ENCODE measurements around the gene MAP2. TPM values are rescaled to one million over a fixed set of nuclear protein-coding genes. Genes with fewer than 3 reads are reported as not detected.

MAP2 gene
- total and polyA plus RNA-seq, 10 of the 15 experiments (the other 5 are each of a cell fraction or from before 2014, with no cell fraction given), result 0.01 TPM; not detected in 9

DNA sequence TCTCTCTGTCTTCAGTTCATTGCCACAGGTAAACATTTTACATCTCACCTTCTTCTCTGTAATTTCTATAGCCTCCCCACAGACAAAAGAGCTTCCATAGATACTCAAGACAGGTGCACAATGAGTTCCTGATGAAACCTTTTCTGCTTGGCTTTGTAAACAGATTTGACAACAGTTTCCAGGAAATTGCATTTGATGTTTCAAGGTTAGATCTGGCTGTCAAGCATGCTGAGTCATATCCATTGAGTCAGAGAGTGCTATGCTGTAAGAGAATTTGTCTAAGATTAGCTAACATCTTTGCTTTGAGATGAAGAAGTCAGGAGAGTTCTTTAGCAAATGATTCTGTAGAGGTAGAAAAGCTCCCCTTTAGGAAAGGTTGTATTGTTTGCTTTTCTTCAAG, 40.6 kb upstream of the MAP2 start:
- ChIA-PET CTCF (no interaction called here), POLR2A (no interaction called here), RAD21 (ENCODE audit: unreplicated experiment) (no interaction called here), SMC1A (ENCODE audit: uncharacterized antibody, unreplicated experiment) (interaction anchor here (0.7 kb wide), 1 partner anchor 14 kb away, joined by 3 read pairs; no protein-coding TSS in a partner anchor)
- no TSS peak for BruUV-seq (replicated peaks)
- no peak overlapping the region for H3K27ac ChIP-seq (ENCODE audit: control insufficient read depth, insufficient read depth)
- no peak overlapping the region for H3K4me2 ChIP-seq (ENCODE audit: control insufficient read depth, insufficient read depth)
- no peak overlapping the region for H3K4me3 ChIP-seq
- no peak overlapping the region for H2AFZ ChIP-seq (ENCODE audit: control insufficient read depth, low read depth, low read length)
- intact Hi-C loops (cut with micrococcal nuclease; ENCODE audit: unreplicated experiment) (no loop called here), in situ Hi-C loops (cut with MboI) (no loop called here)
- TF ChIP-seq SPI1 (IDR thresholded peaks at IDR 0.05; ENCODE audit: borderline replicate concordance, insufficient read depth, low read depth, low read length), result no peak
- TF ChIP-seq RAD51 (IDR thresholded peaks at IDR 0.05), result no peak
- TF ChIP-seq GABPA (IDR thresholded peaks at IDR 0.05; ENCODE audit: low read depth), result no peak
- TF ChIP-seq, protein P1, sequence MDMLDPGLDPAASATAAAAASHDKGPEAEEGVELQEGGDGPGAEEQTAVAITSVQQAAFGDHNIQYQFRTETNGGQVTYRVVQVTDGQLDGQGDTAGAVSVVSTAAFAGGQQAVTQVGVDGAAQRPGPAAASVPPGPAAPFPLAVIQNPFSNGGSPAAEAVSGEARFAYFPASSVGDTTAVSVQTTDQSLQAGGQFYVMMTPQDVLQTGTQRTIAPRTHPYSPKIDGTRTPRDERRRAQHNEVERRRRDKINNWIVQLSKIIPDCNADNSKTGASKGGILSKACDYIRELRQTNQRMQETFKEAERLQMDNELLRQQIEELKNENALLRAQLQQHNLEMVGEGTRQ (IDR thresholded peaks at IDR 0.05; ENCODE audit: borderline replicate concordance, low read depth, low read length), result no peak
- no peak for TF ChIP-seq IRF4 (IDR thresholded peaks at IDR 0.05; ENCODE audit: low read depth, low read length)
- no peak for TF ChIP-seq EZH2 (IDR thresholded peaks at IDR 0.05; ENCODE audit: borderline replicate concordance, control insufficient read depth, low read depth, low read length)
- no peak for TF ChIP-seq BACH1 (IDR thresholded peaks at IDR 0.05; ENCODE audit: borderline replicate concordance)
- no peak for TF ChIP-seq GATAD2B (conservative IDR thresholded peaks at IDR 0.05; ENCODE audit: low read depth)
- TF ChIP-seq HDAC2 (IDR thresholded peaks at IDR 0.05), result no peak
- TF ChIP-seq LARP7 (IDR thresholded peaks at IDR 0.05), result no peak
- TF ChIP-seq ZNF24 (IDR thresholded peaks at IDR 0.05), result no peak
- TF ChIP-seq, protein P2, sequence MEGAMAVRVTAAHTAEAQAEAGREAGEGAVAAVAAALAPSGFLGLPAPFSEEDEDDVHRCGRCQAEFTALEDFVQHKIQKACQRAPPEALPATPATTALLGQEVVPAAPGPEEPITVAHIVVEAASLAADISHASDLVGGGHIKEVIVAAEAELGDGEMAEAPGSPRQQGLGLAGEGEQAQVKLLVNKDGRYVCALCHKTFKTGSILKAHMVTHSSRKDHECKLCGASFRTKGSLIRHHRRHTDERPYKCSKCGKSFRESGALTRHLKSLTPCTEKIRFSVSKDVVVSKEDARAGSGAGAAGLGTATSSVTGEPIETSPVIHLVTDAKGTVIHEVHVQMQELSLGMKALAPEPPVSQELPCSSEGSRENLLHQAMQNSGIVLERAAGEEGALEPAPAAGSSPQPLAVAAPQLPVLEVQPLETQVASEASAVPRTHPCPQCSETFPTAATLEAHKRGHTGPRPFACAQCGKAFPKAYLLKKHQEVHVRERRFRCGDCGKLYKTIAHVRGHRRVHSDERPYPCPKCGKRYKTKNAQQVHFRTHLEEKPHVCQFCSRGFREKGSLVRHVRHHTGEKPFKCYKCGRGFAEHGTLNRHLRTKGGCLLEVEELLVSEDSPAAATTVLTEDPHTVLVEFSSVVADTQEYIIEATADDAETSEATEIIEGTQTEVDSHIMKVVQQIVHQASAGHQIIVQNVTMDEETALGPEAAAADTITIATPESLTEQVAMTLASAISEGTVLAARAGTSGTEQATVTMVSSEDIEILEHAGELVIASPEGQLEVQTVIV (IDR thresholded peaks at IDR 0.05; ENCODE audit: borderline replicate concordance, partially characterized antibody), result no peak
- no peak for TF ChIP-seq SIN3A (IDR thresholded peaks at IDR 0.05; ENCODE audit: low read depth, low read length)
- H3K79me2 ChIP-seq (ENCODE audit: control insufficient read depth, insufficient read depth, low read length), result no peaks in the 10 kb centered on the region
- no peaks in the 10 kb centered on the region; the same call in 2 of the 3 replicates for H3K9me3 ChIP-seq (replicated peaks; ENCODE audit: control insufficient read depth, insufficient read depth, low read length)
- FAIRE-seq (no peak), DNase-seq (ENCODE audit: low read depth, low spot score) (no peak), ATAC-seq (no peak)
- no peaks in the 10 kb centered on the region for H3K27me3 ChIP-seq (replicated peaks in 1 of 2; ENCODE audit: control insufficient read depth in 2 of 2, insufficient read depth in 2 of 2, low read length in 1 of 2)
- no peaks in the 10 kb centered on the region for H3K36me3 ChIP-seq (ENCODE audit: control insufficient read depth in 2 of 2, insufficient read depth in 2 of 2, low read length in 1 of 2)
- H3K9ac ChIP-seq (ENCODE audit: control insufficient read depth, insufficient read depth, low read length), result no peak overlapping the region
- H3K4me1 ChIP-seq (ENCODE audit: control insufficient read depth, insufficient read depth, low read length), result peaks cover 5% of the 10 kb centered on the region; the same call in 1 of the 2 replicates
- no peaks in the 10 kb centered on the region for H4K20me1 ChIP-seq (ENCODE audit: control insufficient read depth, insufficient read depth)

Data from GM12878 (cell line).